GM19328 (cell line): ENCODE results near the gene SF3A2.

Experiments
- ATAC-seq: cut with Tn5 transposase; IDR thresholded peaks from one replicate; pipeline ENCODE4 v1.9.1; 2021; ENCODE audit warnings: mild to moderate bottlenecking, moderate library complexity; ENCODE audit not compliant: unreplicated experiment

The SF3A2 gene

DNA sequence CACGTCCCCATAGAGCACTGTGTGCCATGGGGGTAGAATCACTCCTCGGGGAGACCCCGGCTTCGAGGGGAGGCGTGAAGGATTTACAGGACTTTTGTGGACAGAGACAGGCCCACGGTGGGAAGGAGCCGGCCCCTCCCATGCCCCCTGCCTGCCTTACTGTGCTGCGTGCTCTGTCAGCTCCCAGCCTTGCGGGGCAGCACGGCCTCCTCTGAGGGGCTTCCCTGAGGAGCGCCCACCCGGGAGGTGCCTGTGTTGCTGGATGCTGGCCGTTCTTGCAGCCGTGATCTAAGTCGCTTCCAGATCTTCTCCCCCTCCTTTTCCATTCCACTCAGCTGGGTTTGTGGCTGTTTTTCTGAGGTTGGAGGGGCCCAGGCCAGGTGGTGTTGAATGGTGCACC, 29.6 kb upstream of the SF3A2 start:
- ATAC-seq = no peak

GRCh38 chr19:2207991-2208860, 28.4 kb upstream of the SF3A2 start:
- no peak for ATAC-seq

GRCh38 chr19:2208975-2209374, 27.6 kb upstream of the SF3A2 start:
- ATAC-seq = no peak

DNA sequence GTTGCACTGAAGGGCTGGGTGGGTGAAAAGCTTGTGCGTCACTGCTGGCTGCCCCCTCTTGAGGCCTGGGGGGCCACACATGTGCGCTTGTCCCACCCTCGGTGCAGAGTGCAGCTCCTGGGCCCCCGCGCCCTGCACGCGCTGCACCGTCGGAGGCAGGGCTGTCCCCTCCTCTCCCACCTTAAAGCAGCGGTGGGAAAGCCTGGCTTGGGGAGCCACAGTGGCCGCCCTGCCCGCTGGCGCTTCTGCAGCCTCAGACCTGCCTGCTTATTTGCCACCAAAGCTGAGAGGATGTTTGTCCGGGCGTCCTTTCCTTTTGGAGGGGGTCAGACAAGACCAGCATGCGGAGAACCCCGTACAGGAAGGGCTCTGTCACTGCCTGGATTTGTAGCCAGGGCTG, 27.2 kb upstream of the SF3A2 start:
- no peak for ATAC-seq

GRCh38 chr19:2210206-2210605, 26.4 kb upstream of the SF3A2 start:
- no peak for ATAC-seq

DNA sequence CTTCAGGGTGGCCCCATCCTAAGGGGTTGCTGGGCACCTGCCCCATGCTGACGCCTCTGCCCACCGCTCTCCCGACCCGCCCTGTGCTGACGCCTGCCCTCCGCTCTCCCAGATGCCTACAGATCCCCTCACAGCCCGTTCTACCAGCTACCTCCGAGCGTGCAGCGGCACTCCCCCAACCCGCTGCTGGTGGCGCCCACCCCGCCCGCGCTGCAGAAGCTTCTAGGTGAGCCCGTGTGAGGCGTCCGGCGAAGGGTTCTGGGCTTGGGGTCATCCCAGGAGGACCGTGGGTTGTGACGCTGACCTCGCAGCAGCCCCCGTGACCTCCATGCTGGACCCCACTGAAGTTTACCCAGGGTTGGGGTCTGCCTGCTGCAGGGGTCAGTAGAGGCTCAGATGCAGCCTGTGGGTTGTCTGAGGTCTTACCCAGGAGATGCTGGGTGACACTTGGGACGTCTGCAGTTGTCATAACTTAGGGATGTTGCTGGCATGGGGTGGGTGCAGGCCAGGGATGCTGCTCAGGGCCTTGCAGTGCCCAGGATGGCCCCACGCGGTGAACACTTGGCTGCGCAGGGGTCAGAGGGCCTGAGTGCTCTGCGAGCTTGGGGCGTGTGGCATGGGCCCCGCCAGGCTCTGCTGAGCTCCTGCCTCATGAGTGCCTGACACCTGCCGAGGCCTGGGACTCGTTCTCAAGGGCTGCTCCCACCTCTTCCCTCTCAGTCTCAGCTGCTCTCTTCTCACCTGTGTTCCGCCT, 25.5 kb upstream of the SF3A2 start:
- no peak for ATAC-seq

DNA sequence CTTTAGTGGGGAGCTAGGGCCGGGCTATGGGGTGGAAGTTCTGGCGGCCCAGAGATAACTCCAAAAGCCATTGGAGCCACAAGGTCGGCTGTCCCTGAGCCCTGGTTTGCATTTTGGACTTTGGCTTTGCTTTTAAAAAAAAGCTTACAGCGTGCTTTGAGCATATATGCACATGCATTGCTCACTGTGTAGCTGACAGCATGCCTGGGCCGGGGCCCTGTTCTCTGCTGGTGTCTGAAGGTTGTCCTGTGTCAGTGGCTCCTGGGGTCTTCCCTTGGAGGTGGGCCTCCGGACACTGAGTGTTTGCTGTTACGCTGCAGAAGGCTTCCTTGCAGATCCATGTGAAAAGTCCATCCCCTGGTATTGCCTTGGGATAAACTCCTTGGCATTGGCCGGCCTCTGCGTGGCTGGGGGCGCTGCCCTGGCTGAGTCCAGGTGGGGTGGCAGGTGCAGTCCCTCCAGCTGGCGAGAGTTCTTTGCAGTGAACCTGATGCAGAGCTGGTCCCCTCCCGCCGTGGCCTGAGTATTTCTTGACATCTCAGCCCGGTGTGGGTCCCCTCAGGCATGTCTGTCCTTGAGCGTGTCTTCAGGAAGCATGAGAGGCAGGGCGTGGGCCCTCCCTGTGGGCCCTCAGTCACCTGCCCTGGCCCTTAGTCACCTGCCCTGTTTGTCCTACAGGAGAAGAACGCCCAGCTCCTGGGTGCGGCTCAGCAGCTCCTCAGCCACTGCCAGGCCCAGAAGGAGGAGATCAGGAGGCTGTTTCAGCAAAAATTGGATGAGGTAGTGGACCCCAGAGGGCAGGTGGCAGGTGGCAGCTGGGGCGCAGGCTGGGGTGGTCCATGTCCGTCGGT, 23.5 kb upstream of the SF3A2 start:
- ATAC-seq = no peak

- ATAC-seq = no peak
These were observed 22.8 kb upstream of the SF3A2 start for GRCh38 chr19:2213799-2214198.

GRCh38 chr19:2214251-2214650, 22.4 kb upstream of the SF3A2 start:
- ATAC-seq = no peak

DNA sequence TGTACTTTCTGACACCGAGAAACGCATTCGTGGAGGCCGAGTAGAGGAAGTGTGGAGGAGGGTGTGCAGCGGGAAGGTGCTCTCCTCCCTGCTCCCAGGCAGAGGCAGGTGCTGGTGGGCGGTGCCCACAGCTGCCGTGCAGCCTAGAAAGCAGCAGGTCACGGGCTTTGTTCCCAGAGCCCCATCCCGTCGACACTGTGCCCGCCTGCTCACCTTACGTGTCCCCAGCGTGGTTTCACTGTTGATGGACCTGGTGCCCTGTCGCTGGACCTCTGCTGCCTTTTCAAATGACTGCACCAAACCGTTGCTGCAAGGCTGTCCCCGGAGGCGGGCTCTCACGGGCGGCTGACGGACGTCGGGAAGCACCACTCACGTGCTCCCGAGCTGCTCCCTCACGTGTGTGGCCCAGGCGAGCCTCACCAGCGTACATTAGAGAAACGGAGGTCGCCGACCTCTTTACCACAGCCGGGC, 21.3 kb upstream of the SF3A2 start:
- no peak for ATAC-seq

GRCh38 chr19:2216361-2217225, 20.0 kb upstream of the SF3A2 start:
- ATAC-seq = no peak

- no peak for ATAC-seq
These were observed 19.0 kb upstream of the SF3A2 start for GRCh38 chr19:2217591-2217990.

- no peak for ATAC-seq
These were observed 16.9 kb upstream of the SF3A2 start for GRCh38 chr19:2219726-2220125.

DNA sequence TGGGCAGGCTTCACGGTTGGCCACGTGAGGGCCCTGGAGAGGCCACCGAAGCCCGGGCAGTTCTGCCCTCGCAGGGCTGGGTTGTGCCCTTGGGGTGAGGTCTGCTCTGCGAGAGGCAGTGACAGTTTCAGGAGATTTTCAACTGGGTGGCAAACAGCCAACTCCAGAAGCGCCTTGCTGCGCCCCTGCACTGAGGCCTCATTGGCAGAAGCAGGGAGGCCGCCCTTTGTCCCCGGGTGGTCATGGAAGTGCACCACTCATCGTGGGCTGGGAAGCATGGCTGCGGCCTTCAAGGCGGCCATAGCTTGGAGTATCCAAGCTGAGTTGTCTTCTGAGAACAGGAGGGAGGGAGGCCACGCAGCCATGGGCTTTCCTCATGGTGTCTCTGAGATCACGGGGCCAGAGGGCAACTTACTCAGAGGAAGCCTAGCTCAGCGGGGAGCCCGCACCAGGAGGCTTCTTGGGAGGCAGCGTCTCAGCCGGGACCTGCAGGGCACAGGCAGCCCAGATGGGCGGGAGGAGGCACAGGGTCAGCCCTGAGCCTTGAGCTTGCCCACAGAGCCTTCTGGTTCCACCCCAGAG, 15.3 kb upstream of the SF3A2 start:
- ATAC-seq = no peak

DNA sequence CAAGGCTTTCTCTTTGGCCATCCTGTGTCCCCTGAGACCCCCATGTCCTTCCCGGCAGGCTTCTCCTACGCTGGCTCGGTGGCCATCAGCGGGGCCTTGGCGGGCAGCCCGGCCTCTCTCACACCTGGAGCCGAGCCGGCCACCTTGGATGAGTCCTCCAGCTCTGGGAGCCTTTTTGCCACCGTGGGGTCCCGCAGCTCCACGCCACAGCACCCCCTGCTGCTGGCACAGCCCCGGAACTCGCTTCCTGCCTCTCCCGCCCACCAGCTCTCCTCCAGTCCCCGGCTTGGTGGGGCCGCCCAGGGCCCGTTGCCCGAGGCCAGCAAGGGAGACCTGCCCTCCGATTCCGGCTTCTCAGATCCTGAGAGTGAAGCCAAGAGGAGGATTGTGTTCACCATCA, 14.7 kb upstream of the SF3A2 start:
- no peak for ATAC-seq

DNA sequence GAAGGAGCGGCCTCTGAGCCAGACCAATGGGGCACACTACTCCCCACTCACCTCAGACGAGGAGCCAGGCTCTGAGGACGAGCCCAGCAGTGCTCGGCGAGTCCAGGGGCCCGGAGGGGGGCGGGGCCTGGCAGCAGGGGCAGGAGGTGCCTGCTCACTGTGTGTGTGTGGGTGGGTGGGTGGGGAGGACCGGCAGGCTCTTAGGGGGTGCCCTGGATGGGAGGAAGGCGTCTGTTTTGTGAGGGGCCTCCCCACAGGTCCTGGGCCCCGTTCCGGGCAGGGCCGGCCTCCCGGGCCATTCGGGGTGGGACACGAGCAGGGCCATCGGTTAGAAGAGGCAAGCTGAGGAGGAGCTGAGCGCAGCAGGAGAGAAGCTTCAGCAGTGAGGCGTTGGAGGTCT, 13.2 kb upstream of the SF3A2 start:
- no peak for ATAC-seq

DNA sequence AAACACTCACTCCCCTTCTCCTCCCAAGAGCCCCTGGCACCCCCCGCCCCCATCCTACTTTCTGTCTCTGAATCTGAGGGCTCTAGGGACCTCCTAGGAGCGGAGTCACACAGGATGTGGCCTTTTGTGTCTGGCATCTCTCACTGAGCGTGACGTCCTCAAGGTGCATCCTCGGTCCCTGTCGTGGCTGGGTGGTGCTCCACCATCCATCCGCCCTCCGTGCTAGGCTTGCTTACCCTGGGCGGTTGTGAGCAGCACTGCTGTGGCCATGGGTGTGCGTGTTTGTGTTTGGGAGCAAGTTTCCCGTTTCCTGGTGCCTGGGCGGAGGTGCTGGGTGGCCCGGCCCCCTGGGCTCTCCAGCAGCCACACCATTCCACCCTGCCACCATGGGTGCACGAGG, 12.7 kb upstream of the SF3A2 start:
- ATAC-seq = no peak

- ATAC-seq = no peak
These were observed 11.8 kb upstream of the SF3A2 start for GRCh38 chr19:2224754-2225349.

GRCh38 chr19:2225415-2226050, 11.1 kb upstream of the SF3A2 start:
- ATAC-seq = no peak
